Naive thymus-derived CD8-positive, alpha-beta T cell (primary cell): Measurements from ENCODE around the gene TBC1D12. TPM values are rescaled to one million over a fixed set of nuclear protein-coding genes. Genes with fewer than 3 reads are reported as not detected.
A peak's percentile ranks its signal among the peaks of the same experiment; 100 is the strongest.

Source experiments
- ATAC-seq, 2 donors: fragments of 150-1000 bp; cut with Tn5 transposase in 1 of 2; sonication (Bioruptor Pico), chemical (Tn5 transposase) in 1 of 2; 1 replicate in 1 of 2; 2 replicates in 1 of 2; pipeline ENCODE4 v1.10.0; 2021; ENCODE audit warnings: mild to moderate bottlenecking in 2 of 2, moderate library complexity in 2 of 2
- POLR2A ChIA-PET: fragments of 350-600 bp; sonication (Branson Sonifier 250); formaldehyde crosslinking; loops from one replicate; lab custom pipeline; 2021; ENCODE audit warnings: antibody characterized with exemption; lab: Charles Lee
- DNase-seq, 10 donors: peaks; one replicate each; pipeline versions ENCODE4 v3.0.0 to v3.0.0-alpha.2; 2020 to 2022
- H3K27ac Mint-ChIP-seq, 10 donors: one replicate each; pipeline ENCODE4 v1.8.0; 2020 to 2022; ENCODE audit warnings: mild to moderate bottlenecking in 10 of 10, mixed read lengths in 10 of 10, moderate library complexity in 4 of 10, inconsistent platforms in 1 of 10
- H3K27me3 Mint-ChIP-seq, 5 donors: one replicate each; pipeline ENCODE4 v1.8.0; 2021 to 2022; ENCODE audit warnings: mixed read lengths in 5 of 5
- H3K36me3 Mint-ChIP-seq, 3 donors: one replicate each; pipeline ENCODE4 v1.8.0; 2020 to 2022; ENCODE audit warnings: mixed read lengths in 3 of 3, mild to moderate bottlenecking in 2 of 3, inconsistent platforms in 1 of 3
- H3K4me1 Mint-ChIP-seq, 4 donors: one replicate each; pipeline ENCODE4 v1.8.0; 2021 to 2022; ENCODE audit warnings: mixed read lengths in 4 of 4
- H3K4me3 Mint-ChIP-seq, 10 donors: one replicate each; pipeline ENCODE4 v1.8.0; 2020 to 2022; ENCODE audit warnings: mild to moderate bottlenecking in 10 of 10, mixed read lengths in 10 of 10, moderate library complexity in 6 of 10, inconsistent platforms in 1 of 10
- H3K9me3 Mint-ChIP-seq, 9 donors: one replicate each; pipeline ENCODE4 v1.8.0; 2020 to 2022; ENCODE audit warnings: mixed read lengths in 9 of 9, mild to moderate bottlenecking in 3 of 9, inconsistent platforms in 1 of 9, moderate library complexity in 1 of 9
- polyA plus RNA-seq, 3 donors: library from polyadenylated mRNA; unstranded; fragments of 300-500 nt; fragmentation: Illumina TruSeq; gene quantifications; one replicate each; pipeline ENCODE4 v1.2.3, GENCODE V29; 2021
- total RNA-seq, 8 experiments: library from RNA in 2 of 8; stranded (reverse) in 2 of 8; gene quantifications; one replicate each; pipeline ENCODE4 v1.2.3 and lab custom pipeline; 2021 to 2026

Gene TBC1D12
- total RNA-seq (under 1 TPM in 1 of 2 experiments, not detected in 1; 0.18 TPM), polyA plus RNA-seq (not detected), total RNA-seq (lab: John Stamatoyannopoulos, UW) (0 to 0.93 (median 0.21) reads per million in 6 experiments)

DNA sequence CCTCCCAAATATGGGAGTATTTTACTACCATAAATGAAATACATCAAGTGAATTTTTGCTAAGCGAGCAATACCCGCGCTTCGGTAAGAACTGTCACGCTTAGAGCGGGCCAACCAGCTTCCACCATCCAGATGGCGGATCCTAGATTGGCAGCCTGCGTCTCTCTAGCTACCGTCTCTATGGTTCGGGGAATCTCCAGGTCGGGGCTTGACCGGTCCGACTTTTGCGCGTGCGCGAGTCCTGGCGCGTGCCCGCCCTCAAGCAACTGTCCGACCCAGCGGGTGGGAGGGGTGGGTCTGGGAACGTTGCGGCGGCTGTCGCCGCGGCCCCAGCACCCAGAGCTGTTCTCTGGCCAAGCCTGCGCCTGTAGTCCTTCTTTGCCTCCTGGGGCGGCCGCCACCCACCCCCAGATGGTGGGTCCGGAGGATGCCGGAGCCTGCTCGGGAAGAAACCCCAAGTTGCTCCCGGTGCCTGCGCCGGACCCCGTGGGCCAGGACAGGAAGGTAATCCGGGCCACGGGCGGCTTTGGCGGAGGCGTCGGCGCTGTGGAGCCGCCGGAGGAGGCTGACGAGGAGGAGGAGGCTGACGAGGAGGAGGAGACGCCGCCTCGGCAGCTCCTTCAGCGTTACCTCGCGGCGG lies at the start of gene TBC1D12:
TSS of gene TBC1D12 (plus strand) at position 338 of the 639 bp plus-strand sequence. CDS start at position 411, 73 bp downstream.
- H3K27ac Mint-ChIP-seq = peak within 1 kb of the TSS in 1 of 10 donors; percentile 15

DNA sequence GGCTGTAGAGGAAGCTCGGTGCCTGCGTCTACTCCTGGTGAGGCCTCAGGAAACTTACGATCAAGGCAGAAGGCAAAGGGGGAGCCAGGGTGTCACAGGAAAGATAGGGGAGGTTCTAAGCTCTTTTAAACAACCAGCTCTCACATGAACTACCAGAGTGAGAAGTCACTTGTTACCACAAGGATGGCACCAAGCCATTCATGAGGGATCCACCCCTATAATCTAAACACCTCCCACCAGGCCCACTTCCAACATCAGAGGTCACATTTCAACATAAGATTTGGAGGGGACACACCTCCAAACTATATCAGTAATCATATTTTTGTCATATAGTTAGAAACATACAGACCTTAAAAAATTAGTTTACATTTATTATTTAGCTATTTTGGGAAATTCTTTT lies 49.0 kb upstream of the TBC1D12 start:
- Mint-ChIP-seq H3K4me3 (no peak overlapping the region), H3K4me1 (peaks cover 0 to 8% (median 6%) of the 10 kb centered on the region in 4 donors), H3K36me3 (peaks cover 0 to 87% (median 32%) of the 10 kb centered on the region in 3 donors), H3K9me3 (no peaks in the 10 kb centered on the region), H3K27ac (no peak overlapping the region), H3K27me3 (no peaks in the 10 kb centered on the region)
- POLR2A ChIA-PET = no interaction called here
- ATAC-seq (no peak), DNase-seq (no peak)

More for the DNA sequence above, at the start of gene TBC1D12:
- DNase-seq = peak in 3 of 10 donors; percentile 9 to 23 (median 18)
- peaks cover 0 to 8% (median 0%) of the 10 kb centered on the region in 9 donors for H3K9me3 Mint-ChIP-seq
- H3K4me1 Mint-ChIP-seq = peaks cover 0 to 12% (median 5%) of the 10 kb centered on the region in 4 donors
- POLR2A ChIA-PET = no interaction called here
- H3K4me3 Mint-ChIP-seq = peak within 1 kb of the TSS; percentile 43 to 89 (median 74)
- H3K36me3 Mint-ChIP-seq = peaks cover 0 to 6% (median 5%) of the 10 kb centered on the region in 3 donors
- H3K27me3 Mint-ChIP-seq = peaks cover 37 to 70% (median 55%) of the 10 kb centered on the region in 5 donors
- ATAC-seq = peak; percentile 45 to 57

- peaks cover 8 to 26% (median 17%) of the 10 kb centered on the region in 4 donors for H3K4me1 Mint-ChIP-seq
- POLR2A ChIA-PET = no interaction called here
- H3K27ac Mint-ChIP-seq = no peak overlapping the region
- no peaks in the 10 kb centered on the region for H3K27me3 Mint-ChIP-seq
- DNase-seq (no peak), ATAC-seq (no peak)
- H3K36me3 Mint-ChIP-seq = peaks cover 4 to 85% (median 36%) of the 10 kb centered on the region in 3 donors
- no peak overlapping the region for H3K4me3 Mint-ChIP-seq
- no peaks in the 10 kb centered on the region for H3K9me3 Mint-ChIP-seq
These were observed 46.5 kb upstream of the TBC1D12 start for GRCh38 chr10:94355841-94356240.

- Mint-ChIP-seq H3K9me3 (no peaks in the 10 kb centered on the region), H3K4me3 (no peak overlapping the region), H3K27ac (peak overlapping the region in 1 of 10 donors; percentile 67), H3K4me1 (peaks cover 13 to 38% (median 30%) of the 10 kb centered on the region in 4 donors), H3K36me3 (peaks cover 4 to 72% (median 30%) of the 10 kb centered on the region in 3 donors), H3K27me3 (no peaks in the 10 kb centered on the region)
- POLR2A ChIA-PET = no interaction called here
- DNase-seq (no peak), ATAC-seq (no peak)
These were observed 45.1 kb upstream of the TBC1D12 start for GRCh38 chr10:94357193-94357592.

GRCh38 chr10:94358480-94358879 lies 43.9 kb upstream of the TBC1D12 start:
- ATAC-seq = no peak
- H3K27ac Mint-ChIP-seq = peak overlapping the region in 3 of 10 donors; percentile 34 to 51 (median 38)
- DNase-seq = no peak
- peaks cover 4 to 59% (median 24%) of the 10 kb centered on the region in 3 donors for H3K36me3 Mint-ChIP-seq
- peaks cover 16 to 45% (median 40%) of the 10 kb centered on the region in 4 donors for H3K4me1 Mint-ChIP-seq
- H3K4me3 Mint-ChIP-seq = peak overlapping the region in 2 of 10 donors; percentile 22 to 27
- POLR2A ChIA-PET = no interaction called here
- H3K27me3 Mint-ChIP-seq = no peaks in the 10 kb centered on the region
- H3K9me3 Mint-ChIP-seq = no peaks in the 10 kb centered on the region

DNA sequence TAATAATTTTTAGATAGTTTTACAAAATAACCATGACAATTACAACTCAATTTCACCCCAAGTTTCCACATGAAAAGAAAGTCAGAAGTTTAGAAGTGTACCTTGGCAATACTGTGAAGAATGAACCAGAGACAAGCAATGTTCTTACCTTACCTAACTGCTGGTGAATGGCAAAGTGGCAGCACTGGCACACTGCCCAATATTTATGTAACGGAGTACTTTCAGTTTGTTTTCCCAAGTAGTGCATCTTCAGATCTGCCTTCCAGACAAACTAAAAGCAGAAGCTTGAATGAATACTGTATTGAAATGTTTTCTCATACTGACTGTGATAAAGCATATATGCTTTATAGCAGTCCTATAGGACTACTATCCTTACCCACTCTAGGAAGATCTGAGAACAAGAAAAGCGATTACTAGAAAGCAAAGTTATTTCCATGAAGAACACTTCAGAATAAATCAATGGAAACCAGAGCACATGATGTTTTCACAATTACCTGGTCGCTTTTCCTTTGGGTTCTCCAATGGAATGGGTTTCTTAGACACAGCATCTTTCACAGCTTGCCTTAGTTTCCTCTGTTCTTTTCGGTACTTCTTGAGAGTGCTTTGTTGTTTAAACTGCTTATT lies 41.1 kb upstream of the TBC1D12 start:
- DNase-seq (peak in 7 of 10 donors; percentile 3 to 62 (median 19)), ATAC-seq (no peak)
- Mint-ChIP-seq H3K27ac (peak overlapping the region; percentile 2 to 99 (median 99)), H3K9me3 (no peaks in the 10 kb centered on the region), H3K4me3 (peak overlapping the region; percentile 94 to 98 (median 97)), H3K27me3 (peaks cover 0 to 7% (median 4%) of the 10 kb centered on the region in 5 donors), H3K36me3 (peaks cover 8 to 41% (median 18%) of the 10 kb centered on the region in 3 donors), H3K4me1 (peaks cover 16 to 45% (median 40%) of the 10 kb centered on the region in 4 donors)
- POLR2A ChIA-PET = no interaction called here

- Mint-ChIP-seq H3K36me3 (peaks cover 8 to 28% (median 10%) of the 10 kb centered on the region in 3 donors), H3K4me3 (peak within 1 kb of the TSS; percentile 94 to 98 (median 97)), H3K27me3 (peaks cover 0 to 10% (median 4%) of the 10 kb centered on the region in 5 donors), H3K4me1 (peaks cover 16 to 45% (median 39%) of the 10 kb centered on the region in 4 donors), H3K9me3 (no peaks in the 10 kb centered on the region), H3K27ac (peak within 1 kb of the TSS; percentile 93 to 100 (median 99))
- ATAC-seq (peak; percentile 92), DNase-seq (peak; percentile 89 to 97 (median 95))
- POLR2A ChIA-PET = no interaction called here
These were observed 39.7 kb upstream of the TBC1D12 start, which contains the start of gene NOC3L for GRCh38 chr10:94362360-94363250. Gene NOC3L, minus strand, starts transcription at chr10:94362939. Its CDS starts 101 bp downstream, at chr10:94362838.

DNA sequence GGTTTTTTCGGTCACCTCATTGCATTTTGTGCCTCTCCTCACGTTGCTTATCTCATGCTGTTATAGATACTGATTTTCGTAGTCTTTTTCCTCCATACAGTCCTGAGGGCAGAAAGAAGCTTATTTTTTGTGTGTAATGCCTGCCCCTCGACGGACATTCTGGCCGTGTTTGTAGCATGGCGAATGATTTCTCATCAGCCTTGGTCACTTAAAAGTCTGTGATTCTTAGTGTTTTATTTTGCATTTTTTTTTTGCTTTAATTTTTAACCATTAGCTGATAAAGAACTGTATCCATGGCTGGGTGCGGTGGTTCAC lies 39.1 kb upstream of the TBC1D12 start:
- Mint-ChIP-seq H3K4me3 (peak overlapping the region; percentile 94 to 98 (median 97)), H3K36me3 (peaks cover 8 to 22% (median 10%) of the 10 kb centered on the region in 3 donors), H3K9me3 (no peaks in the 10 kb centered on the region), H3K4me1 (peaks cover 14 to 40% (median 38%) of the 10 kb centered on the region in 4 donors), H3K27ac (peak overlapping the region; percentile 93 to 100 (median 99)), H3K27me3 (peaks cover 0 to 10% (median 4%) of the 10 kb centered on the region in 5 donors)
- DNase-seq (no peak), ATAC-seq (peak; percentile 14 to 21)
- POLR2A ChIA-PET = no interaction called here

GRCh38 chr10:94364482-94364881 lies 37.9 kb upstream of the TBC1D12 start:
- Mint-ChIP-seq H3K27me3 (peaks cover 0 to 17% (median 4%) of the 10 kb centered on the region in 5 donors), H3K27ac (peak overlapping the region in 3 of 10 donors; percentile 1 to 56 (median 37)), H3K9me3 (no peaks in the 10 kb centered on the region), H3K4me1 (peaks cover 10 to 31% (median 30%) of the 10 kb centered on the region in 4 donors), H3K4me3 (peak overlapping the region in 8 of 10 donors; percentile 0 to 61 (median 33)), H3K36me3 (peaks cover 4 to 9% (median 4%) of the 10 kb centered on the region in 3 donors)
- POLR2A ChIA-PET = no interaction called here
- ATAC-seq (no peak), DNase-seq (no peak)

GRCh38 chr10:94366382-94366781 lies 36.0 kb upstream of the TBC1D12 start:
- H3K27ac Mint-ChIP-seq = no peak overlapping the region

DNA sequence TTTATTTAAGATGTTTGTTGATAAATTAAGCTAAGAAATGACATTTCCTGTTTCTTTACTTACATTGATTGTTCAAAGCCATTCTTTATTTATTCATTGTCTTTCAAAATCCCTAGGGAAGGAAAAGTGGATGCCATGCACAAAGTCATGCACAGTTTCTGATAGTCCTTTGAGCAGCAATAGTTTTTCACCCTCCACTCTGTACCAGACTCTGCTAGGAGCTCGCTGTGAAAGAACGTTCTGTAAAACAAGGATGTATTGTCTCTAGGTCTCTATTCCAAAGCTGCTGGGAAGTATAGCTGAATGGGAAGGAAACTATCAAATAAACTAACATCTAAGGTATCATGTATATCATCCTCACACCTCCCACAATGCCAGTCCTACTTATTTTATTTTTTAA lies 31.8 kb upstream of the TBC1D12 start:
- Mint-ChIP-seq H3K4me1 (no peaks in the 10 kb centered on the region), H3K36me3 (peaks cover 0 to 5% (median 0%) of the 10 kb centered on the region in 3 donors), H3K27ac (no peak overlapping the region), H3K4me3 (no peak overlapping the region), H3K9me3 (no peaks in the 10 kb centered on the region), H3K27me3 (peaks cover 16 to 44% (median 33%) of the 10 kb centered on the region in 5 donors)
- DNase-seq (no peak), ATAC-seq (no peak)
- POLR2A ChIA-PET = no interaction called here

More at GRCh38 chr10:94366382-94366781, 36.0 kb upstream of the TBC1D12 start:
- no peak for ATAC-seq
- no peaks in the 10 kb centered on the region for H3K9me3 Mint-ChIP-seq
- peaks cover 0 to 4% (median 0%) of the 10 kb centered on the region in 3 donors for H3K36me3 Mint-ChIP-seq
- POLR2A ChIA-PET = no interaction called here
- peaks cover 4 to 28% (median 7%) of the 10 kb centered on the region in 5 donors for H3K27me3 Mint-ChIP-seq
- H3K4me1 Mint-ChIP-seq = peaks cover 6 to 19% (median 16%) of the 10 kb centered on the region in 4 donors
- no peak overlapping the region for H3K4me3 Mint-ChIP-seq
- DNase-seq = no peak

GRCh38 chr10:94375374-94375773 lies 27.0 kb upstream of the TBC1D12 start:
- H3K9me3 Mint-ChIP-seq = peaks cover 0 to 2% (median 0%) of the 10 kb centered on the region in 9 donors
- DNase-seq = no peak
- peaks cover 20 to 54% (median 39%) of the 10 kb centered on the region in 5 donors for H3K27me3 Mint-ChIP-seq
- POLR2A ChIA-PET = no interaction called here
- H3K4me3 Mint-ChIP-seq = no peak overlapping the region
- H3K36me3 Mint-ChIP-seq = peaks cover 0 to 5% (median 0%) of the 10 kb centered on the region in 3 donors
- no peaks in the 10 kb centered on the region for H3K4me1 Mint-ChIP-seq
- no peak overlapping the region for H3K27ac Mint-ChIP-seq
- no peak for ATAC-seq
